Fibroblast of lung (primary cell): ENCODE measurements around the gene RNF31. TPM values are rescaled to one million over a fixed set of nuclear protein-coding genes. Genes with fewer than 3 reads are reported as not detected.

Experiments used
- DNase-seq, 2 donors: peaks; one replicate each; pipeline versions ENCODE4 v3.0.0 to v3.0.0-alpha.2; 2010; ENCODE audit warnings: low read depth in 2 of 2
- H2AFZ ChIP-seq: 2 replicates; pipeline ENCODE4 v1.5.1; 2012; ENCODE audit warnings: low read length, control low read depth, inconsistent platforms
- H3K27ac ChIP-seq: 2 replicates; pipeline ENCODE4 v1.5.1; 2011; ENCODE audit warnings: low read length, control low read depth; ENCODE audit not compliant: insufficient read depth
- H3K27me3 ChIP-seq: 2 replicates; pipeline ENCODE4 v1.5.1; 2011; ENCODE audit warnings: mild to moderate bottlenecking, low read length; ENCODE audit not compliant: control insufficient read depth, insufficient read depth
- H3K36me3 ChIP-seq: 2 replicates; pipeline ENCODE4 v1.5.1; 2011; ENCODE audit warnings: low read length; ENCODE audit not compliant: control insufficient read depth, insufficient read depth
- H3K4me1 ChIP-seq: 2 replicates; pipeline ENCODE4 v1.5.1; 2011; ENCODE audit warnings: low read length; ENCODE audit not compliant: control insufficient read depth, insufficient read depth; ENCODE audit errors: extremely low read depth
- H3K4me2 ChIP-seq: 2 replicates; pipeline ENCODE4 v1.5.1; 2011; ENCODE audit warnings: low read length, control low read depth; ENCODE audit not compliant: insufficient read depth; ENCODE audit errors: extremely low read depth
- H3K4me3 ChIP-seq, 4 experiments: fragments of 200-600 bp in 1 of 4; sonication (generic) in 1 of 4; replicated peaks in 1 of 4; 2 replicates each; pipeline ENCODE4 v1.5.1; 2011 to 2016; ENCODE audit warnings: low read length in 4 of 4, low read depth in 3 of 4, mild to moderate bottlenecking in 3 of 4, control low read depth in 2 of 4, inconsistent platforms in 1 of 4, mixed read lengths in 1 of 4; ENCODE audit not compliant: insufficient read depth in 1 of 4; ENCODE audit errors: control extremely low read depth in 1 of 4
- H3K79me2 ChIP-seq: 2 replicates; pipeline ENCODE4 v1.5.1; 2012; ENCODE audit warnings: mild to moderate bottlenecking, low read length, inconsistent platforms; ENCODE audit not compliant: control insufficient read depth, insufficient read depth
- H3K9ac ChIP-seq: 2 replicates; pipeline ENCODE4 v1.5.1; 2011; ENCODE audit warnings: mild to moderate bottlenecking, low read length, control low read depth; ENCODE audit not compliant: insufficient read depth
- H3K9me3 ChIP-seq: 2 replicates; pipeline ENCODE4 v1.5.1; 2012; ENCODE audit warnings: low read depth, low read length; ENCODE audit not compliant: control insufficient read depth, insufficient read depth
- H4K20me1 ChIP-seq: 2 replicates; pipeline ENCODE4 v1.5.1; 2011; ENCODE audit warnings: low read length; ENCODE audit not compliant: control insufficient read depth, insufficient read depth; ENCODE audit errors: extremely low read depth
- CTCF ChIP-seq, 2 donors: IDR thresholded peaks in 1 of 2; conservative IDR thresholded peaks in 1 of 2; 1 replicate in 1 of 2; 2 replicates in 1 of 2; pipeline ENCODE4 v1.5.1; 2011 to 2012; ENCODE audit warnings: low read length in 2 of 2, control low read depth in 1 of 2, inconsistent platforms in 1 of 2, low read depth in 1 of 2, mild to moderate bottlenecking in 1 of 2
- EZH2 ChIP-seq: IDR thresholded peaks from 2 replicates; pipeline ENCODE4 v1.5.1; 2012; ENCODE audit warnings: low read length, control low read depth, mild to moderate bottlenecking; ENCODE audit errors: missing control alignments
- polyA plus RNA-seq, 2 donors: library from polyadenylated mRNA; depleted of rRNA in 1 of 2; stranded (reverse) in 1 of 2; unstranded in 1 of 2; fragments of >200 nt; gene quantifications; 2 replicates each; pipeline ENCODE4 v1.2.1, GENCODE V29; 2011 to 2012; ENCODE audit warnings: missing spikeins in 1 of 2
- total RNA-seq: library from RNA; depleted of rRNA; stranded (reverse); fragments of >200 nt; gene quantifications from 2 replicates; pipeline ENCODE4 v1.2.1, GENCODE V29; 2014

RNF31 gene
- total and polyA plus RNA-seq, 2 donors (not counting 1 experiment from before 2014, with no cell fraction given), result 9.2 to 25.4 TPM

- Histone ChIP-seq H3K36me3 (peaks cover 41% of the 10 kb centered on the region), H4K20me1 (no peaks in the 10 kb centered on the region), H3K4me1 (peaks cover 10% of the 10 kb centered on the region), H3K4me3 (peak overlapping the region; percentile 68 to 100 (median 85)), H3K4me2 (peak overlapping the region; percentile 89), H3K27me3 (no peaks in the 10 kb centered on the region), H3K9ac (peak overlapping the region; percentile 67), H3K9me3 (no peaks in the 10 kb centered on the region), H3K27ac (peak overlapping the region; percentile 91), H2AFZ (no peak overlapping the region), H3K79me2 (peaks cover 19% of the 10 kb centered on the region)
- TF ChIP-seq EZH2, result no peak
- TF ChIP-seq CTCF (conservative IDR thresholded peaks at IDR 0.05 in 1 of 2, IDR thresholded peaks at IDR 0.05 in 1 of 2; ENCODE audit: low read depth in 1 of 2, low read length in 2 of 2), result no peak
- DNase-seq, result peak in 1 of 2 donors; percentile 49
Measured at GRCh38 chr14:24162093-24162492, 14.8 kb downstream of the RNF31 start.

GRCh38 chr14:24164518-24164991 lies 17.3 kb downstream of the RNF31 start:
- TF ChIP-seq CTCF (conservative IDR thresholded peaks at IDR 0.05 in 1 of 2, IDR thresholded peaks at IDR 0.05 in 1 of 2; ENCODE audit: low read depth in 1 of 2, low read length in 2 of 2) (no peak), EZH2 (no peak)
- Histone ChIP-seq H3K4me2 (no peak overlapping the region), H3K36me3 (peaks cover 37% of the 10 kb centered on the region), H4K20me1 (no peaks in the 10 kb centered on the region), H3K27me3 (no peaks in the 10 kb centered on the region), H2AFZ (no peak overlapping the region), H3K9ac (no peak overlapping the region), H3K9me3 (no peaks in the 10 kb centered on the region), H3K79me2 (peaks cover 19% of the 10 kb centered on the region), H3K4me3 (no peak overlapping the region), H3K4me1 (peaks cover 10% of the 10 kb centered on the region), H3K27ac (no peak overlapping the region)
- DNase-seq, result no peak

GRCh38 chr14:24165785-24166184 lies 18.5 kb downstream of the RNF31 start:
- no peaks in the 10 kb centered on the region for H3K27me3 ChIP-seq
- peaks cover 31% of the 10 kb centered on the region for H3K36me3 ChIP-seq
- no peaks in the 10 kb centered on the region for H3K9me3 ChIP-seq

More at GRCh38 chr14:24165785-24166184, 18.5 kb downstream of the RNF31 start:
- Histone ChIP-seq H3K27ac (no peak overlapping the region), H3K79me2 (peaks cover 19% of the 10 kb centered on the region), H3K4me2 (no peak overlapping the region), H3K9ac (no peak overlapping the region), H3K4me3 (no peak overlapping the region), H3K4me1 (peaks cover 6% of the 10 kb centered on the region), H4K20me1 (no peaks in the 10 kb centered on the region), H2AFZ (no peak overlapping the region)
- DNase-seq, result no peak
- TF ChIP-seq CTCF (conservative IDR thresholded peaks at IDR 0.05 in 1 of 2, IDR thresholded peaks at IDR 0.05 in 1 of 2; ENCODE audit: low read depth in 1 of 2, low read length in 2 of 2) (no peak), EZH2 (no peak)
